HG02884 (cell line): ENCODE measurements around the gene TARS2.

Experiments used
- ATAC-seq: cut with Tn5 transposase; IDR thresholded peaks from one replicate; pipeline ENCODE4 v1.9.1; 2021; ENCODE audit warnings: mild to moderate bottlenecking, moderate library complexity; ENCODE audit not compliant: unreplicated experiment

The TARS2 gene

DNA sequence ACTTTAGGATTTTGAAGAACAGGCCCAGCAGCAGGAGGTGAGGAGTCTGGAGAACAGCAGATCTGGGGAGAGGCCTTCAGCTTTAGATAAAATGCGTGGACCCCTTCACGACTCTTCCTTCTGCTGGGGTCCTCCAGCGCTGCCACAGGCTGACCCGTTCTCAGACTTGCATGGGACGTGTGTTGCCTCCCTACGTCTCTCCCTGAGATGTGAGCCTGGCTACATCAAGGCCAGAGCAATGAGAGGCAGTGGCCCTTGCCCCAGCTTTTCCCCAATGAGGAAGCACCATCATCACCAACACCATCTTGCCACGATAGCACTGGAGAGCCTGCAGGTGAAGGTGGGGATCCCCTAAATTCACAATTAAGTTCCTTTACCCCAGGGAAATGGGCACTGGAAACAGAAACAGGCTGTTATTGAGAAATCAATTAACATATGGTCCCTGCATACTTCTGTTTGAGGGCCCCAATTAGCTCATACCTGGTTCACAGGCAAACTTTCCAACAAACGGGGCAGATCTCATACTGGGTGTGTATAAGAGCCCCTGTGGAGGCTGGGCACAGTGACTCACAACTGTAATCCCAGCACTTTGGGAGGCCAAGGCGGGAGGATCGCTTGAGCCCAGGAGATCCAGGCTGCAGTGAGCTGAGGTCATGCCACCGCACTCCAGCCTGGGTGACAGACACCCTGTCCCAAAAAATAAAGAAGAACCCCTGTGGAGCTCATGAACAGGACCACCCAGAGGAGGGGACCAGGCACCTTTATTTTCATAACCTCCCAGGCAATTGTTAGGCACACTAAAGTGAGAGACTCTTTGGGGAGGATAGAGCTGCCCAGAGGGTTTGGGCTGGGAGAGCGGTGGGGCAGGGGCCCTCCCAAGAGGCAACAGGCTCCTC, 49.9 kb downstream of the TARS2 start:
- ATAC-seq, result no peak

- no peak for ATAC-seq
Measured at GRCh38 chr1:150537732-150538684, 50.8 kb downstream of the TARS2 start.

GRCh38 chr1:150543500-150544143, 56.4 kb downstream of the TARS2 start:
- no peak for ATAC-seq

GRCh38 chr1:150544204-150544603, 57.0 kb downstream of the TARS2 start:
- no peak for ATAC-seq

DNA sequence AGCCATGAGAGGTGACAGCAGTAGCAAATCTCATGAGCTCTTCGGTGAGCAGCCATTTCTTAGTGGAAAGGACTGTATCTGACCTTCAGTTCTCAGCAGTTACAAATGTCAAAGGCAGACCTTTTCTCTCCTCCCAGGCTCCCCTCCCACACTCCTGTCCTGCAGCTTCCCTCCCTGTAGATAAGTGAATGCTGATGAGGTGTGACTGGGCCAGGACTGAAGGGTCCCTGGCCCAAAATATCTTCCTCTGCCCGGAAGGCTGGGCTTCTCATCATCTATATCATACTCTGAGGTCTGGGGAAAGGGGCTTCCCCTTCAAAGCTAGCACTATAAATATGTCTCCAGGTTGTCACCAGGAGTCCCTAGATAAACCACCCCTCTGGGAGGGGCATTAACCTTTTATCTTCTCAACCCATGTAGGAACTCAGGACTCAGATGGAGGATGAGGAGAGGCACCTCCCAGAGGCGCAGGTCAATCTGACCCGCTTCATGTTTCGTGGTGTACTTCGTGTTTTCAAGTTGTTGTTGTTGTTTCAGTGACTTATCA, 58.3 kb downstream of the TARS2 start:
- no peak for ATAC-seq

- no peak for ATAC-seq
Measured at GRCh38 chr1:150546294-150546937, 59.2 kb downstream of the TARS2 start.

DNA sequence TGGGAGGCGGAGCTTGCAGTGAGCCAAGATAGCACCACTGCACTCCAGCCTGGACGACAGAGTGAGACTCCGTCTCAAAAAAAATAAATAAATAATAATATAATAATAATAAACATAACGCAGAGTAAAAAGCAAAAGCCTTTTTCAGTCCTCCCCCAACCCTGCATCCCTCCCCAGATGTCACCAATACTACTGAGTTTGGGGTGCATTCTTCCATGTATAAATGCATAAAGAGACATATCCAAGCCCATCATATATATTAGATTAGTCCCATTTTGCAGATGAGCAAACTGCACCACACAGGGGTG, 61.1 kb downstream of the TARS2 start:
- ATAC-seq, result no peak

GRCh38 chr1:150548632-150549495, 61.6 kb downstream of the TARS2 start, which contains the start of gene ADAMTSL4:
TSS of gene ADAMTSL4 (plus strand) at chr1:150549408. CDS start at chr1:150552289, 2,881 bp downstream.
- ATAC-seq, result no peak

DNA sequence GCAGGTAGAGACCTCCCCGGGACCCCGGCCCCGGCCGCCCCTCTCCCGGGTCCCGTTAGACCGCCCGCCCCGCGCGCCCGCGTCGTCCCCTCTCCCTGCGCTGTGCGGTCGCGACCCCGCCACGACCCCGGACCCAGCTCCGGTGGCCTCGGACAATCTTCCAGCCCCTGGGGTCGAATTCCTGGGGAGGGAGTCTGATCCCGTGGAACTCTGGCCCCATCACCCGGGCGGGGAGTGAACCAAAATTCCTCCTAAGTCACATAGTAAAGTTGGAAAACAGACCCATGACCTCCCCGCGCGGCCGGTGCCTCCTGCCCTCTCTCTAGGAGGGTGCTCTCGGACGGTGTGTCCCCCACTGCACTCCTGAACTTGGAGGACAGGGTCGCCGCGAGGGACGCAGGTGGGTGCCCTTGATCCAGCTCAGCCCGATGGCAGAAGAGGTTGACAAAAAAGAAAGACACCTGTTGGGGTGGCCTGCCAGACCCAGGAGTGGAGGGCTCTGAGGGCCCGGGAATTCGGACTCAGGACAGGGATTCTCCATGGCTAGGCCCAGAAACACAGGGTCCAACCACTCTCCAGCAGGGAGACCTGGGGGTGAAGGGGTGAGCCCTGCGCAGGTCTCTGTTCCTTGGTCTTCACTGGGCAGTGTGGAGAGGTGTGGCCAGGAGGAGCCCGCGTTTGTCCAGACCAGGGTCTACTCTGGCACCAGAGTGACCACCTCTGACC, 62.4 kb downstream of the TARS2 start:
- no peak for ATAC-seq

DNA sequence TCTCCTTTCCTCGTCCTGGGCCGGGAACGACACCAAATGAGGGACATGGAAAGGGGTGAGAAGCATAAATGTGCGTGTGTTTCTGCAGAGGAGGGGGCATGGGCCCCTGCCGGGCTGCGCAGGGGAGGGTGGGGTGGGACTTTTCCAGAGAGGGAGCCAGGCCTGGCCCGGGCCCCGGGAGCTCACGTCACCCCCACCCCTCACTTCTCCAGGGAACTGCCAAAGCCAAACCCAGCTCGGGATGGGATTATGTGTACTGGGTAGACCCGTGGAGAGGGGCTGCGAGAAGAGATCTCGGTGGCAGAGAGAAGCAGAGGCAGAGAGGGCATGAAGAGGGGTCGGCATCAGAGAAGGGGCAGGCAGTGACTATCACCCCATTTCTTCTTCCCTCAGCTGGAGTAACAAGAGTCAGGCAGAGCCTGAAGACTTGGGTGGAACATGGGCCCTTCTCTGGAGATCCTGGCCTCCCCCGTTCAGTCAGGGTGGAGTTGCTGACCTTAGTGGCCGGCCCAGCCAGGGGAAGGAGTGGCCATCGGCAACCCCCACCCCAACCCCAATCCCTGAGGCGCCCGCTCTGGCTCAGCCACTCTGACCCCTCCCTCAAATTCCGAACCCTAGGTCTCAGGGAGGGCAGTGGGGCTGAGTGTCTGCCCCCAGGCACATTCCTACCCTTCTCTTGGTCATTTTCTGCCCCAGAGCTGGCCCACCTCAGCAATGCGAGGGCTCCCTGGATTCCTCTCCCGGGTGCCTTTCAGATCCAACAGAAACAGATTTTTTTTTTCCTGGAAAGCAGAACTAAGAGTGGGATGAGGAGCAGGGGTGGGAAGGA, 63.2 kb downstream of the TARS2 start:
- no peak for ATAC-seq

GRCh38 chr1:150551051-150551783, 64.0 kb downstream of the TARS2 start:
- ATAC-seq, result no peak

- no peak for ATAC-seq
Measured at GRCh38 chr1:150551784-150552127, 64.5 kb downstream of the TARS2 start.

DNA sequence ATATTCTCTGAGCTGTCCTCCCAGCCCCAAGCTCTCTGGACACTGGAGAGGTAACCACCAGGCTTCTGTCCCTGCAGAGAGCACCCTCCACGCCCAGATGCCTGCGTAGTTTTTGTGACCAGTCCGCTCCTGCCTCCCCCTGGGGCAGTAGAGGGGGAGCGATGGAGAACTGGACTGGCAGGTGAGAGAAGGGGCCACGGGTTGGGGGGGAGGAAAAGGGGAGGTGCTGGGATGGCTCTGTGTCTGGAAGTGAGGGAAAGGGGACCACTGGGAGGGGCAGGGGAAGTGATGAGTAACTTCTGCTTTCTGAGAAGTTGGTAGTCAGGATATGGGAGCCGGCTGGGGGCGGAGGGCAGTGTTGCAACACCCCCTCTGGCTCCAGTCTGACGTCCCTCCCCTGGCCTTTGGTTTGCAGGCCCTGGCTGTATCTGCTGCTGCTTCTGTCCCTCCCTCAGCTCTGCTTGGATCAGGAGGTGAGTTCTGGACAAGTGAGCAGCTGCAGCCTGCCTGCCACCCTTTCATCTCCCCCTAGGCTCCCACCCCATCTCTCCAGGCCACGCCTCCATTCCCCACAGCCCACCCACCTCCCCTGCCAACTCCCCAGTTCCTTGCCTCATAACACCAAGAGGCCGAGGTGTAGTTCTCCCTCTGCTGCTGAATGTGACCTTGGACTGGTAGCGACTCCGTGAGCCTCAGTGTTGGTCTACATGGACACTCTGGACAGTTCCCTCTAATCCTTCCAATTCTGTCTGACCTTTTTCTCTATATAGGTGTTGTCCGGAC, 65.1 kb downstream of the TARS2 start:
- no peak for ATAC-seq

- ATAC-seq, result no peak
Measured at GRCh38 chr1:150552911-150553289, 65.7 kb downstream of the TARS2 start.

DNA sequence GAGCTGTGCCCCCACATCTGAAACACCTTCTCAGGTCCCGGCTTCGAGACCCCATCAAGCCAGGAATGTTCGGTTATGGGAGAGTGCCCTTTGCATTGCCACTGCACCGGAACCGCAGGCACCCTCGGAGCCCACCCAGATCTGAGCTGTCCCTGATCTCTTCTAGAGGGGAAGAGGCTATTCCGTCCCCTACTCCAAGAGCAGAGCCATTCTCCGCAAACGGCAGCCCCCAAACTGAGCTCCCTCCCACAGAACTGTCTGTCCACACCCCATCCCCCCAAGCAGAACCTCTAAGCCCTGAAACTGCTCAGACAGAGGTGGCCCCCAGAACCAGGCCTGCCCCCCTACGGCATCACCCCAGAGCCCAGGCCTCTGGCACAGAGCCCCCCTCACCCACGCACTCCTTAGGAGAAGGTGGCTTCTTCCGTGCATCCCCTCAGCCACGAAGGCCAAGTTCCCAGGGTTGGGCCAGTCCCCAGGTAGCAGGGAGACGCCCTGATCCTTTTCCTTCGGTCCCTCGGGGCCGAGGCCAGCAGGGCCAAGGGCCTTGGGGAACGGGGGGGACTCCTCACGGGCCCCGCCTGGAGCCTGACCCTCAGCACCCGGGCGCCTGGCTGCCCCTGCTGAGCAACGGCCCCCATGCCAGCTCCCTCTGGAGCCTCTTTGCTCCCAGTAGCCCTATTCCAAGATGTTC, 66.3 kb downstream of the TARS2 start:
- ATAC-seq, result no peak

DNA sequence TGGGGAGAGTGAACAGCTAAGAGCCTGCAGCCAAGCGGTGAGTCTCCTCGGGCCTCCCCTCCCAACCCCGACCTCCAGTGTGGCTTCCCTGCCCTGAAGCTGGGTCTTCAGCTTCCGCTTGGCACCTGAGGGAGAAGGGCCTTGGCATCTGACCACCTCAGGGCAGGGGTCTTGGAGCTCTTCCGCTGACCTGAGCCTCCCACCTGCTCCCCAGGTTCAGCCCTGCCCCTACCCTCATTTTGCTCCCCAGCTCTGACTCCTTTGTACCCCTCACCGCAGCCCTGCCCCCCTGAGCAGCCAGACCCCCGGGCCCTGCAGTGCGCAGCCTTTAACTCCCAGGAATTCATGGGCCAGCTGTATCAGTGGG, 66.8 kb downstream of the TARS2 start:
- no peak for ATAC-seq
